Measurements from ENCODE around the gene MAP3K5. TPM values are rescaled to one million over a fixed set of nuclear protein-coding genes. Genes with fewer than 3 reads are reported as not detected.

Gene MAP3K5
- total and polyA plus RNA-seq, 9 of the 15 experiments (the other 6 are each of a cell fraction or from before 2014, with no cell fraction given), result 2.2 to 13.0 (median 9.9) TPM

- TF ChIP-seq, protein P1, sequence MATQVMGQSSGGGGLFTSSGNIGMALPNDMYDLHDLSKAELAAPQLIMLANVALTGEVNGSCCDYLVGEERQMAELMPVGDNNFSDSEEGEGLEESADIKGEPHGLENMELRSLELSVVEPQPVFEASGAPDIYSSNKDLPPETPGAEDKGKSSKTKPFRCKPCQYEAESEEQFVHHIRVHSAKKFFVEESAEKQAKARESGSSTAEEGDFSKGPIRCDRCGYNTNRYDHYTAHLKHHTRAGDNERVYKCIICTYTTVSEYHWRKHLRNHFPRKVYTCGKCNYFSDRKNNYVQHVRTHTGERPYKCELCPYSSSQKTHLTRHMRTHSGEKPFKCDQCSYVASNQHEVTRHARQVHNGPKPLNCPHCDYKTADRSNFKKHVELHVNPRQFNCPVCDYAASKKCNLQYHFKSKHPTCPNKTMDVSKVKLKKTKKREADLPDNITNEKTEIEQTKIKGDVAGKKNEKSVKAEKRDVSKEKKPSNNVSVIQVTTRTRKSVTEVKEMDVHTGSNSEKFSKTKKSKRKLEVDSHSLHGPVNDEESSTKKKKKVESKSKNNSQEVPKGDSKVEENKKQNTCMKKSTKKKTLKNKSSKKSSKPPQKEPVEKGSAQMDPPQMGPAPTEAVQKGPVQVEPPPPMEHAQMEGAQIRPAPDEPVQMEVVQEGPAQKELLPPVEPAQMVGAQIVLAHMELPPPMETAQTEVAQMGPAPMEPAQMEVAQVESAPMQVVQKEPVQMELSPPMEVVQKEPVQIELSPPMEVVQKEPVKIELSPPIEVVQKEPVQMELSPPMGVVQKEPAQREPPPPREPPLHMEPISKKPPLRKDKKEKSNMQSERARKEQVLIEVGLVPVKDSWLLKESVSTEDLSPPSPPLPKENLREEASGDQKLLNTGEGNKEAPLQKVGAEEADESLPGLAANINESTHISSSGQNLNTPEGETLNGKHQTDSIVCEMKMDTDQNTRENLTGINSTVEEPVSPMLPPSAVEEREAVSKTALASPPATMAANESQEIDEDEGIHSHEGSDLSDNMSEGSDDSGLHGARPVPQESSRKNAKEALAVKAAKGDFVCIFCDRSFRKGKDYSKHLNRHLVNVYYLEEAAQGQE (IDR thresholded peaks at IDR 0.05; ENCODE audit: borderline replicate concordance), result peak; percentile 88
- TF ChIP-seq, protein P1 (CRISPR knock-in tag; IDR thresholded peaks at IDR 0.05; ENCODE audit: low read depth), result peak; percentile 16; the same call in 1 of the 2 replicates
- TF ChIP-seq RNF2 (IDR thresholded peaks at IDR 0.05) (0 out of 2 replicates have a peak, but pooled peaks have one; percentile 73), SP1 (CRISPR knock-in tag; IDR thresholded peaks at IDR 0.05) (peak; percentile 72), NR2C2 (CRISPR knock-in tag; IDR thresholded peaks at IDR 0.05) (peak; percentile 41; the same call in 1 of the 2 replicates), NR2C2 (tag; IDR thresholded peaks at IDR 0.05) (peak; percentile 59; the same call in 1 of the 2 replicates), TOE1 (IDR thresholded peaks at IDR 0.05; ENCODE audit: borderline replicate concordance) (peak; percentile 76; the same call in 1 of the 2 replicates), TOE1 (CRISPR knock-in tag; IDR thresholded peaks at IDR 0.05; ENCODE audit: borderline replicate concordance, low read depth) (no peak), GATAD2B (IDR thresholded peaks at IDR 0.05; ENCODE audit: borderline replicate concordance) (peak; percentile 94), ESRRB (CRISPR knock-in tag; IDR thresholded peaks at IDR 0.05; ENCODE audit: borderline replicate concordance) (no peak), SUPT5H (IDR thresholded peaks at IDR 0.05) (peak; percentile 83)
- TF ChIP-seq, protein P2, sequence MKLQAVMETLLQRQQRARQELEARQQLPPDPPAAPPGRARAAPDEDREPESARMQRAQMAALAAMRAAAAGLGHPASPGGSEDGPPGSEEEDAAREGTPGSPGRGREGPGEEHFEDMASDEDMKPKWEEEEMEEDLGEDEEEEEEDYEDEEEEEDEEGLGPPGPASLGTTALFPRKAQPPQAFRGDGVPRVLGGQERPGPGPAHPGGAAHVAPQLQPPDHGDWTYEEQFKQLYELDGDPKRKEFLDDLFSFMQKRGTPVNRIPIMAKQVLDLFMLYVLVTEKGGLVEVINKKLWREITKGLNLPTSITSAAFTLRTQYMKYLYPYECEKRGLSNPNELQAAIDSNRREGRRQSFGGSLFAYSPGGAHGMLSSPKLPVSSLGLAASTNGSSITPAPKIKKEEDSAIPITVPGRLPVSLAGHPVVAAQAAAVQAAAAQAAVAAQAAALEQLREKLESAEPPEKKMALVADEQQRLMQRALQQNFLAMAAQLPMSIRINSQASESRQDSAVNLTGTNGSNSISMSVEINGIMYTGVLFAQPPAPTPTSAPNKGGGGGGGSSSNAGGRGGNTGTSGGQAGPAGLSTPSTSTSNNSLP (IDR thresholded peaks at IDR 0.05; ENCODE audit: borderline replicate concordance, low read depth, low read length), result peak; percentile 14; the same call in 1 of the 2 replicates
These were observed at the start of gene MAP3K5 (continued) for GRCh38 chr6:136792410-136793262.
